A549 (cell line): ENCODE results near the gene PLCL1.

ENCODE experiments used
- CHD4 ChIP-seq: fragments of 200-600 bp; sonication (generic); IDR thresholded peaks from 2 replicates; pipeline ENCODE4 v1.6.1; 2016; ENCODE audit warnings: antibody characterized with exemption, mild to moderate bottlenecking, borderline replicate concordance
- ELK1 ChIP-seq: fragments of 150-350 bp; IDR thresholded peaks from 2 replicates; pipeline ENCODE4 v1.6.1; 2014; ENCODE audit warnings: low read depth, mild to moderate bottlenecking, low read length
- EP300 ChIP-seq, 2 experiments: fragments of >200 bp; sonication (Bioruptor Twin); formaldehyde crosslinking; IDR thresholded peaks; 2 replicates in 1 of 2; 3 replicates in 1 of 2; pipeline ENCODE4 v1.6.1; 2016 to 2017
- KDM1A ChIP-seq: fragments of 200-600 bp; sonication (generic); IDR thresholded peaks from 2 replicates; pipeline ENCODE4 v1.6.1; 2016; ENCODE audit warnings: low read depth, mild to moderate bottlenecking
- MAFK ChIP-seq: fragments of 450-650 bp; IDR thresholded peaks from 2 replicates; pipeline ENCODE4 v1.6.1; 2014; ENCODE audit not compliant: partially characterized antibody
- POLR2A ChIP-seq: IDR thresholded peaks from 2 replicates; pipeline ENCODE4 v1.6.1; 2012; ENCODE audit warnings: mild to moderate bottlenecking, low read length
- RFX5 ChIP-seq: fragments of 450-650 bp; IDR thresholded peaks from 2 replicates; pipeline ENCODE4 v1.7.1; 2014; ENCODE audit warnings: antibody characterized with exemption, mild to moderate bottlenecking, moderate library complexity
- RNF2 ChIP-seq: fragments of 200-600 bp; sonication (generic); IDR thresholded peaks from 2 replicates; pipeline ENCODE4 v1.6.1; 2016; ENCODE audit warnings: low read depth, mild to moderate bottlenecking, antibody characterized with exemption, moderate library complexity, borderline replicate concordance
- TF ChIP-seq, protein P1 (sequence below): fragments of 450-650 bp; IDR thresholded peaks from 2 replicates; pipeline ENCODE4 v1.6.1; 2014; ENCODE audit warnings: antibody characterized with exemption
- TF ChIP-seq, protein P2 (sequence below): IDR thresholded peaks from 2 replicates; pipeline ENCODE4 v1.6.1; 2012
- TF ChIP-seq, protein P3 (sequence below): fragments of >200 bp; sonication (Bioruptor Twin); formaldehyde crosslinking; IDR thresholded peaks from 3 replicates; pipeline ENCODE4 v1.5.1; 2016
- TF ChIP-seq, protein P4 (sequence below): fragments of 200-600 bp; sonication (generic); IDR thresholded peaks from 2 replicates; pipeline ENCODE4 v1.6.1; 2016; ENCODE audit warnings: antibody characterized with exemption, mild to moderate bottlenecking, moderate library complexity

DNA sequence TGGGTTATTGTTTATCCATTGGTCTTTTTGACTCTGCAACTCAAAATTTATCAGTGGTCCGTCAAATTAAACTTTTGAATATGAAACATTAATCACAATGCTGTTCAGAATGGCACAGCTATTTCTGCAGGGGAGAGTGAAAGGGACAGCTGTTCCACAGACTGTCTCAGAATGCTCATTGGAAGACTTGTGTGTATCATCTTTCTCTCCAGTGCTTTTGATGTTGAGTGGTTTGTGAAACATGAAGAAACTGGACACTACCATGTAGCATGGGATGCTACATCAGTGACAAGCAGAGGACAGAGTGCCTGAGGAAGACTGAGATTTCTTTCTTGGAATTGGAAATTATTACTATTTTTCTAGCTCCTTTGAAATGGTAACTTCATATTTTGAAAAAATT lies 115.7 kb downstream of the PLCL1 start:
- TF ChIP-seq RFX5 = no peak
- TF ChIP-seq, protein P1, sequence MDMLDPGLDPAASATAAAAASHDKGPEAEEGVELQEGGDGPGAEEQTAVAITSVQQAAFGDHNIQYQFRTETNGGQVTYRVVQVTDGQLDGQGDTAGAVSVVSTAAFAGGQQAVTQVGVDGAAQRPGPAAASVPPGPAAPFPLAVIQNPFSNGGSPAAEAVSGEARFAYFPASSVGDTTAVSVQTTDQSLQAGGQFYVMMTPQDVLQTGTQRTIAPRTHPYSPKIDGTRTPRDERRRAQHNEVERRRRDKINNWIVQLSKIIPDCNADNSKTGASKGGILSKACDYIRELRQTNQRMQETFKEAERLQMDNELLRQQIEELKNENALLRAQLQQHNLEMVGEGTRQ = no peak
- no peak for TF ChIP-seq POLR2A
- TF ChIP-seq ELK1 = no peak
- TF ChIP-seq CHD4 = no peak
- TF ChIP-seq KDM1A = no peak
- TF ChIP-seq RNF2 = no peak
- TF ChIP-seq, protein P2, sequence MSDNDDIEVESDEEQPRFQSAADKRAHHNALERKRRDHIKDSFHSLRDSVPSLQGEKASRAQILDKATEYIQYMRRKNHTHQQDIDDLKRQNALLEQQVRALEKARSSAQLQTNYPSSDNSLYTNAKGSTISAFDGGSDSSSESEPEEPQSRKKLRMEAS = no peak
- no peak for TF ChIP-seq EP300 (IDR thresholded peaks at IDR 0.05)
- TF ChIP-seq, protein P3, sequence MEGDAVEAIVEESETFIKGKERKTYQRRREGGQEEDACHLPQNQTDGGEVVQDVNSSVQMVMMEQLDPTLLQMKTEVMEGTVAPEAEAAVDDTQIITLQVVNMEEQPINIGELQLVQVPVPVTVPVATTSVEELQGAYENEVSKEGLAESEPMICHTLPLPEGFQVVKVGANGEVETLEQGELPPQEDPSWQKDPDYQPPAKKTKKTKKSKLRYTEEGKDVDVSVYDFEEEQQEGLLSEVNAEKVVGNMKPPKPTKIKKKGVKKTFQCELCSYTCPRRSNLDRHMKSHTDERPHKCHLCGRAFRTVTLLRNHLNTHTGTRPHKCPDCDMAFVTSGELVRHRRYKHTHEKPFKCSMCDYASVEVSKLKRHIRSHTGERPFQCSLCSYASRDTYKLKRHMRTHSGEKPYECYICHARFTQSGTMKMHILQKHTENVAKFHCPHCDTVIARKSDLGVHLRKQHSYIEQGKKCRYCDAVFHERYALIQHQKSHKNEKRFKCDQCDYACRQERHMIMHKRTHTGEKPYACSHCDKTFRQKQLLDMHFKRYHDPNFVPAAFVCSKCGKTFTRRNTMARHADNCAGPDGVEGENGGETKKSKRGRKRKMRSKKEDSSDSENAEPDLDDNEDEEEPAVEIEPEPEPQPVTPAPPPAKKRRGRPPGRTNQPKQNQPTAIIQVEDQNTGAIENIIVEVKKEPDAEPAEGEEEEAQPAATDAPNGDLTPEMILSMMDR = no peak
- TF ChIP-seq MAFK = no peak
- TF ChIP-seq, protein P4, sequence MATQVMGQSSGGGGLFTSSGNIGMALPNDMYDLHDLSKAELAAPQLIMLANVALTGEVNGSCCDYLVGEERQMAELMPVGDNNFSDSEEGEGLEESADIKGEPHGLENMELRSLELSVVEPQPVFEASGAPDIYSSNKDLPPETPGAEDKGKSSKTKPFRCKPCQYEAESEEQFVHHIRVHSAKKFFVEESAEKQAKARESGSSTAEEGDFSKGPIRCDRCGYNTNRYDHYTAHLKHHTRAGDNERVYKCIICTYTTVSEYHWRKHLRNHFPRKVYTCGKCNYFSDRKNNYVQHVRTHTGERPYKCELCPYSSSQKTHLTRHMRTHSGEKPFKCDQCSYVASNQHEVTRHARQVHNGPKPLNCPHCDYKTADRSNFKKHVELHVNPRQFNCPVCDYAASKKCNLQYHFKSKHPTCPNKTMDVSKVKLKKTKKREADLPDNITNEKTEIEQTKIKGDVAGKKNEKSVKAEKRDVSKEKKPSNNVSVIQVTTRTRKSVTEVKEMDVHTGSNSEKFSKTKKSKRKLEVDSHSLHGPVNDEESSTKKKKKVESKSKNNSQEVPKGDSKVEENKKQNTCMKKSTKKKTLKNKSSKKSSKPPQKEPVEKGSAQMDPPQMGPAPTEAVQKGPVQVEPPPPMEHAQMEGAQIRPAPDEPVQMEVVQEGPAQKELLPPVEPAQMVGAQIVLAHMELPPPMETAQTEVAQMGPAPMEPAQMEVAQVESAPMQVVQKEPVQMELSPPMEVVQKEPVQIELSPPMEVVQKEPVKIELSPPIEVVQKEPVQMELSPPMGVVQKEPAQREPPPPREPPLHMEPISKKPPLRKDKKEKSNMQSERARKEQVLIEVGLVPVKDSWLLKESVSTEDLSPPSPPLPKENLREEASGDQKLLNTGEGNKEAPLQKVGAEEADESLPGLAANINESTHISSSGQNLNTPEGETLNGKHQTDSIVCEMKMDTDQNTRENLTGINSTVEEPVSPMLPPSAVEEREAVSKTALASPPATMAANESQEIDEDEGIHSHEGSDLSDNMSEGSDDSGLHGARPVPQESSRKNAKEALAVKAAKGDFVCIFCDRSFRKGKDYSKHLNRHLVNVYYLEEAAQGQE = no peak
